AG09309 (cell line): ENCODE measurements around the gene DUS2.
"Not testable (repeated sequence)": the region's sequence is repeated elsewhere in the genome, so short reads cannot be mapped to it uniquely, and the experiment has no call there.

ENCODE experiments used
- DNase-seq: peaks from one replicate; pipeline ENCODE4 v3.0.0-alpha.2; 2010; ENCODE audit warnings: low read depth
- H3K4me3 ChIP-seq: 2 replicates; pipeline ENCODE4 v1.5.1; 2011; ENCODE audit warnings: mild to moderate bottlenecking, low read depth, low read length, moderate library complexity; ENCODE audit not compliant: control insufficient read depth
- CTCF ChIP-seq: IDR thresholded peaks from 2 replicates; pipeline ENCODE4 v1.5.1; 2011; ENCODE audit warnings: mild to moderate bottlenecking, low read depth, low read length, inconsistent platforms; ENCODE audit not compliant: insufficient read depth, control insufficient read depth; ENCODE audit errors: missing control alignments

The DUS2 gene

GRCh38 chr16:68100488-68100887 lies 77.4 kb downstream of the DUS2 start:
- H3K4me3 ChIP-seq: no peak overlapping the region
- no peak for TF ChIP-seq CTCF
- no peak for DNase-seq

- TF ChIP-seq CTCF: no peak
- no peak overlapping the region for H3K4me3 ChIP-seq
- no peak for DNase-seq
Observed at GRCh38 chr16:68105611-68106010, 82.5 kb downstream of the DUS2 start.

GRCh38 chr16:68107230-68107928 lies 84.3 kb downstream of the DUS2 start:
- not testable (repeated sequence) for DNase-seq, H3K4me3 ChIP-seq

GRCh38 chr16:68109156-68109555 lies 86.1 kb downstream of the DUS2 start:
- DNase-seq, H3K4me3 ChIP-seq: not testable (repeated sequence)

GRCh38 chr16:68110611-68111010 lies 87.5 kb downstream of the DUS2 start:
- H3K4me3 ChIP-seq, DNase-seq: not testable (repeated sequence)

GRCh38 chr16:68111379-68111778 lies 88.3 kb downstream of the DUS2 start:
- no peak overlapping the region for H3K4me3 ChIP-seq
- no peak for TF ChIP-seq CTCF

GRCh38 chr16:68113059-68113761 lies 90.1 kb downstream of the DUS2 start:
- H3K4me3 ChIP-seq: no peak overlapping the region
- no peak for DNase-seq
- no peak for TF ChIP-seq CTCF

More at GRCh38 chr16:68111379-68111778, 88.3 kb downstream of the DUS2 start:
- DNase-seq: no peak

GRCh38 chr16:68113765-68114240 lies 90.7 kb downstream of the DUS2 start:
- H3K4me3 ChIP-seq: no peak overlapping the region
- no peak for TF ChIP-seq CTCF
- no peak for DNase-seq

- H3K4me3 ChIP-seq, DNase-seq: not testable (repeated sequence)
Observed at GRCh38 chr16:68114939-68115338, 91.9 kb downstream of the DUS2 start.
